Measurements from ENCODE around the gene MTCL1.

The MTCL1 gene

GRCh38 chr18:8814206-8814605 lies 108.8 kb downstream of the MTCL1 start:
- H3K4me3 ChIP-seq (ENCODE audit: severe bottlenecking) = no peak overlapping the region
- no peaks in the 10 kb centered on the region for H3K4me1 ChIP-seq (ENCODE audit: insufficient read depth, poor library complexity, severe bottlenecking)
- H3K27ac ChIP-seq (ENCODE audit: poor library complexity, severe bottlenecking) = no peak overlapping the region
- no peaks in the 10 kb centered on the region for H3K27me3 ChIP-seq (ENCODE audit: insufficient read depth, poor library complexity, severe bottlenecking)
- TF ChIP-seq, protein P1, sequence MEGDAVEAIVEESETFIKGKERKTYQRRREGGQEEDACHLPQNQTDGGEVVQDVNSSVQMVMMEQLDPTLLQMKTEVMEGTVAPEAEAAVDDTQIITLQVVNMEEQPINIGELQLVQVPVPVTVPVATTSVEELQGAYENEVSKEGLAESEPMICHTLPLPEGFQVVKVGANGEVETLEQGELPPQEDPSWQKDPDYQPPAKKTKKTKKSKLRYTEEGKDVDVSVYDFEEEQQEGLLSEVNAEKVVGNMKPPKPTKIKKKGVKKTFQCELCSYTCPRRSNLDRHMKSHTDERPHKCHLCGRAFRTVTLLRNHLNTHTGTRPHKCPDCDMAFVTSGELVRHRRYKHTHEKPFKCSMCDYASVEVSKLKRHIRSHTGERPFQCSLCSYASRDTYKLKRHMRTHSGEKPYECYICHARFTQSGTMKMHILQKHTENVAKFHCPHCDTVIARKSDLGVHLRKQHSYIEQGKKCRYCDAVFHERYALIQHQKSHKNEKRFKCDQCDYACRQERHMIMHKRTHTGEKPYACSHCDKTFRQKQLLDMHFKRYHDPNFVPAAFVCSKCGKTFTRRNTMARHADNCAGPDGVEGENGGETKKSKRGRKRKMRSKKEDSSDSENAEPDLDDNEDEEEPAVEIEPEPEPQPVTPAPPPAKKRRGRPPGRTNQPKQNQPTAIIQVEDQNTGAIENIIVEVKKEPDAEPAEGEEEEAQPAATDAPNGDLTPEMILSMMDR (IDR thresholded peaks at IDR 0.05; ENCODE audit: poor library complexity, severe bottlenecking) = no peak
- H3K36me3 ChIP-seq (ENCODE audit: low read depth) = peaks cover 50% of the 10 kb centered on the region
- DNase-seq (ENCODE audit: low spot score) = no peak
- H3K9me3 ChIP-seq (ENCODE audit: severe bottlenecking) = no peaks in the 10 kb centered on the region
- no peak for ATAC-seq (ENCODE audit: low read depth)

- Histone ChIP-seq H3K27ac (ENCODE audit: poor library complexity, severe bottlenecking) (no peak overlapping the region), H3K4me3 (ENCODE audit: severe bottlenecking) (no peak overlapping the region), H3K4me1 (ENCODE audit: insufficient read depth, poor library complexity, severe bottlenecking) (no peaks in the 10 kb centered on the region), H3K36me3 (ENCODE audit: low read depth) (peaks cover 64% of the 10 kb centered on the region), H3K27me3 (ENCODE audit: insufficient read depth, poor library complexity, severe bottlenecking) (no peaks in the 10 kb centered on the region), H3K9me3 (ENCODE audit: severe bottlenecking) (no peaks in the 10 kb centered on the region)
- DNase-seq (ENCODE audit: low spot score) (no peak), ATAC-seq (ENCODE audit: low read depth) (no peak)
- TF ChIP-seq, protein P1 (IDR thresholded peaks at IDR 0.05; ENCODE audit: poor library complexity, severe bottlenecking) = no peak
These were observed 110.9 kb downstream of the MTCL1 start for GRCh38 chr18:8816220-8816619.

DNA sequence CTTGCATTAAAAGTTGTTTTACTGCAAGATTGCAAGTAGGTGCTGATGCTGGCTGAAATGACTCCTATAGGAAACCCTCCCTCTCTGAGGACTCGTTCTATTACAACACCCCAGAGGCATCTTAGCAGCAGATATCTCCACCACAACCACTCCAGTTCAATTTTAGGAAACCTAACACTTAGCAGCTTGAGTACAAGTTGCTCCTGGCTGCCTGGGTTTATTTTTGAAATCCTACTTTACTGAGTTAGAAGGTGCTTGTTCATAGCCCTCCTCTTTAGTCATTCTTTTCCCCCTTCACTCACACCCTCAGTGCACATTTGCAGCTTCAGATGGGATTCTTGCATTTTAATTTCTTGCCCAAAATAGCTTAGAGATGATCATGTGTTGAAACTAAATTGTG lies 111.5 kb downstream of the MTCL1 start:
- H3K4me3 ChIP-seq (ENCODE audit: severe bottlenecking) = no peak overlapping the region
- H3K36me3 ChIP-seq (ENCODE audit: low read depth) = peaks cover 65% of the 10 kb centered on the region
- no peaks in the 10 kb centered on the region for H3K27me3 ChIP-seq (ENCODE audit: insufficient read depth, poor library complexity, severe bottlenecking)
- TF ChIP-seq, protein P1 (IDR thresholded peaks at IDR 0.05; ENCODE audit: poor library complexity, severe bottlenecking) = no peak
- ATAC-seq (ENCODE audit: low read depth) = no peak
- H3K9me3 ChIP-seq (ENCODE audit: severe bottlenecking) = no peaks in the 10 kb centered on the region
- no peak overlapping the region for H3K27ac ChIP-seq (ENCODE audit: poor library complexity, severe bottlenecking)
- no peak for DNase-seq (ENCODE audit: low spot score)
- H3K4me1 ChIP-seq (ENCODE audit: insufficient read depth, poor library complexity, severe bottlenecking) = no peaks in the 10 kb centered on the region

DNA sequence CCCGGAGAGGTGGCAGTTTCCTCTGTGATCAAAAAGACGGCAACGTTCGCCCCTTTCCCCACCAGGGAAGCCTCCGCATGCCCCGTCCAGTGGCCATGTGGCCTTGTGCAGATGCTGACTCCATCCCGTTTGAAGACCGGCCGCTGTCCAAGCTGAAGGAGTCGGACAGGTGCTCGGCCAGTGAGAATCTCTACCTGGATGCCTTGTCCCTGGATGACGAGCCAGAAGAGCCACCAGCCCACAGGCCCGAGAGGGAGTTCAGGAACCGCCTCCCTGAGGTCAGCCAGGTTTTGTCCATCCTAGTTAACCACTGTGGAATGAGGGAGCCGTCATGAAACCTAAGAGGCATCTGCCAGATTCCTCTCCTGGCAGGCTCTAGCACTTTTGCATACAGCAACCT lies 113.6 kb downstream of the MTCL1 start:
- Histone ChIP-seq H3K9me3 (ENCODE audit: severe bottlenecking) (no peaks in the 10 kb centered on the region), H3K36me3 (ENCODE audit: low read depth) (peaks cover 55% of the 10 kb centered on the region), H3K4me3 (ENCODE audit: severe bottlenecking) (no peak overlapping the region), H3K27me3 (ENCODE audit: insufficient read depth, poor library complexity, severe bottlenecking) (no peaks in the 10 kb centered on the region), H3K27ac (ENCODE audit: poor library complexity, severe bottlenecking) (no peak overlapping the region), H3K4me1 (ENCODE audit: insufficient read depth, poor library complexity, severe bottlenecking) (no peaks in the 10 kb centered on the region)
- ATAC-seq (ENCODE audit: low read depth) (no peak), DNase-seq (ENCODE audit: low spot score) (no peak)
- TF ChIP-seq, protein P1 (IDR thresholded peaks at IDR 0.05; ENCODE audit: poor library complexity, severe bottlenecking) = no peak

DNA sequence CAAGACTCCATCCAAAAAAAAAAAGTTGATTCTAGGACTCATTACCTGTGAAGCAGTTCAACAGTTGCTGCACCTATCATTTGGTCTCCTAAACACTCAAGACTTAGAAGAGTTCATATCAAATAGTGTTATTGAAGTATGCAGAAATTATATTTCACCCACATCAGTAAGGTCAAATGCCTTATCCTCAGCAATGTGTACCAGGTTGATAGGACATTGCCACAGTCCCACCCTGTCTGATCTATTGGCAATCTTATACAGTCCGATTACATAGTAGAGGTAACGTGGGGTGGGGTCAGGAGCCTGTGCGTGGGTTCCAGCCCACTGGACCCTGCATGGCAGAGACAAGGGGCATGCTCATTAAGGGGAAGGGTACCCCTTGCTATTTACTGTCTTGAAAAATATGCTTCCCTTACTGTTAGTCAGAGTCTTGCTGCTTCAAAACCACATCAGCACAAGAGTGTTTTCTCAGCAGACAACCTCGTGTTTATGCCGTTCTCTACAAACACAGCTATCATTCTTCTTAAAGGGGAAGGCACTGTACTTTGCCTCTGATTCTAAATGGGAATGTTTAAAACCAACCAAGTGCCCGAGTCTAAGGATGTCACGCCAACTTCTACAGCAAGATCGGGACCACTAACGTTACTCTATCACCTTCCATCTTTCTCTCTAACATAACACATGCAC lies 115.2 kb downstream of the MTCL1 start:
- no peak for ATAC-seq (ENCODE audit: low read depth)
- DNase-seq (ENCODE audit: low spot score) = no peak
- Histone ChIP-seq H3K9me3 (ENCODE audit: severe bottlenecking) (no peaks in the 10 kb centered on the region), H3K36me3 (ENCODE audit: low read depth) (peaks cover 49% of the 10 kb centered on the region), H3K4me1 (ENCODE audit: insufficient read depth, poor library complexity, severe bottlenecking) (no peaks in the 10 kb centered on the region), H3K27ac (ENCODE audit: poor library complexity, severe bottlenecking) (no peak overlapping the region), H3K4me3 (ENCODE audit: severe bottlenecking) (no peak overlapping the region), H3K27me3 (ENCODE audit: insufficient read depth, poor library complexity, severe bottlenecking) (no peaks in the 10 kb centered on the region)
- TF ChIP-seq, protein P1 (IDR thresholded peaks at IDR 0.05; ENCODE audit: poor library complexity, severe bottlenecking) = no peak
